Colonic mucosa (tissue), 4 donors: ENCODE measurements around the gene ITGA2B. TPM values are rescaled to one million over a fixed set of nuclear protein-coding genes. Genes with fewer than 3 reads are reported as not detected.

Experiments
- DNase-seq: peaks from one replicate; pipeline ENCODE4 v3.0.0-alpha.2; 2020
- H3K27ac ChIP-seq: fragments of 200-600 bp; one replicate; pipeline ENCODE4 v1.8.0; 2021
- H3K27me3 ChIP-seq: fragments of 200-600 bp; one replicate; pipeline ENCODE4 v1.8.0; 2021
- H3K36me3 ChIP-seq: fragments of 200-600 bp; one replicate; pipeline ENCODE4 v1.8.0; 2021
- H3K4me1 ChIP-seq: fragments of 200-600 bp; one replicate; pipeline ENCODE4 v1.8.0; 2021; ENCODE audit warnings: mild to moderate bottlenecking
- H3K4me3 ChIP-seq: fragments of 200-600 bp; one replicate; pipeline ENCODE4 v1.8.0; 2021
- H3K9ac ChIP-seq, 2 donors: one replicate each; pipeline ENCODE4 v1.7.0; 2013; ENCODE audit warnings: control low read depth in 2 of 2, low read depth in 2 of 2, low read length in 2 of 2
- H3K9me3 ChIP-seq: fragments of 200-600 bp; one replicate; pipeline ENCODE4 v1.8.0; 2021
- intact Hi-C: fragments of 100-400 bp; cut with DNase I; formaldehyde crosslinking; loops from one replicate; pipeline ENCODE4 v1.14.1; 2022
- total RNA-seq, 2 donors: library from RNA; stranded (reverse); fragmentation: NEBNext Ultra II Directional in 1 of 2; extraction: Animal tissue kit (Norgen Biotek cat#: 25700) in 1 of 2; gene quantifications; one replicate each; pipeline ENCODE4 v1.2.1, GENCODE V29; 2021
- TF ChIP-seq, protein P1 (sequence below): fragments of 200-600 bp; IDR thresholded peaks from one replicate; pipeline ENCODE4 v1.8.0; 2022; ENCODE audit warnings: antibody characterized with exemption, mild to moderate bottlenecking
- donor health status: healthy.
- donor health status: DM: no; HTN: no; CAD: no.
- donor health status: DM: no; HTN: no; CAD: no.

The ITGA2B gene
- total RNA-seq, 2 donors from 2014 or later: 0.37 to 0.69 TPM

DNA sequence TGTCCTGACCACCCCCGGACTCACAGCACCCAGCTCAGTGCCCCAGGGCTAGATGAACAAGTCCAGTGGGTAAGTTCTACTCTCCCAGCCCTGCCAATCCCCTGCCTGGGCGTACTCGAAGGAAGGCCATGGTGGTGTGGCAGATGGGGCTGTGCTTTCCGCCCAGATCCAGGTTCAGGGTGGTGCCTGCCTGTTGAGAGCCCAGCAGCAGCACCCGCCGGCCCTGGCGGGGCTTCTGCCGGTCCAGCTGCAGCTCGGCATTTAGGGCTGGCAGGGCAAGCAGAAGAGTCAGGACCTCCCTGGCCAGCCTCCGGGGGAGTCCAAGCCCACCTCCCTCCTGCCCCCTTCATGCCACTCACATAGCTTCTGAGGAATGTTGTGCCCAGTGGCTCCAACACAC lies 9.6 kb downstream of the ITGA2B start:
- H3K4me1 ChIP-seq: no peaks in the 10 kb centered on the region
- H3K27ac ChIP-seq: no peak overlapping the region
- H3K4me3 ChIP-seq: no peak overlapping the region
- H3K27me3 ChIP-seq: peaks cover 9% of the 10 kb centered on the region
- TF ChIP-seq, protein P1, sequence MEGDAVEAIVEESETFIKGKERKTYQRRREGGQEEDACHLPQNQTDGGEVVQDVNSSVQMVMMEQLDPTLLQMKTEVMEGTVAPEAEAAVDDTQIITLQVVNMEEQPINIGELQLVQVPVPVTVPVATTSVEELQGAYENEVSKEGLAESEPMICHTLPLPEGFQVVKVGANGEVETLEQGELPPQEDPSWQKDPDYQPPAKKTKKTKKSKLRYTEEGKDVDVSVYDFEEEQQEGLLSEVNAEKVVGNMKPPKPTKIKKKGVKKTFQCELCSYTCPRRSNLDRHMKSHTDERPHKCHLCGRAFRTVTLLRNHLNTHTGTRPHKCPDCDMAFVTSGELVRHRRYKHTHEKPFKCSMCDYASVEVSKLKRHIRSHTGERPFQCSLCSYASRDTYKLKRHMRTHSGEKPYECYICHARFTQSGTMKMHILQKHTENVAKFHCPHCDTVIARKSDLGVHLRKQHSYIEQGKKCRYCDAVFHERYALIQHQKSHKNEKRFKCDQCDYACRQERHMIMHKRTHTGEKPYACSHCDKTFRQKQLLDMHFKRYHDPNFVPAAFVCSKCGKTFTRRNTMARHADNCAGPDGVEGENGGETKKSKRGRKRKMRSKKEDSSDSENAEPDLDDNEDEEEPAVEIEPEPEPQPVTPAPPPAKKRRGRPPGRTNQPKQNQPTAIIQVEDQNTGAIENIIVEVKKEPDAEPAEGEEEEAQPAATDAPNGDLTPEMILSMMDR: no peak
- no peaks in the 10 kb centered on the region for H3K36me3 ChIP-seq
- no peak for DNase-seq
- no peaks in the 10 kb centered on the region for H3K9me3 ChIP-seq
- no peak overlapping the region for H3K9ac ChIP-seq
- intact Hi-C loops: no loop called here

DNA sequence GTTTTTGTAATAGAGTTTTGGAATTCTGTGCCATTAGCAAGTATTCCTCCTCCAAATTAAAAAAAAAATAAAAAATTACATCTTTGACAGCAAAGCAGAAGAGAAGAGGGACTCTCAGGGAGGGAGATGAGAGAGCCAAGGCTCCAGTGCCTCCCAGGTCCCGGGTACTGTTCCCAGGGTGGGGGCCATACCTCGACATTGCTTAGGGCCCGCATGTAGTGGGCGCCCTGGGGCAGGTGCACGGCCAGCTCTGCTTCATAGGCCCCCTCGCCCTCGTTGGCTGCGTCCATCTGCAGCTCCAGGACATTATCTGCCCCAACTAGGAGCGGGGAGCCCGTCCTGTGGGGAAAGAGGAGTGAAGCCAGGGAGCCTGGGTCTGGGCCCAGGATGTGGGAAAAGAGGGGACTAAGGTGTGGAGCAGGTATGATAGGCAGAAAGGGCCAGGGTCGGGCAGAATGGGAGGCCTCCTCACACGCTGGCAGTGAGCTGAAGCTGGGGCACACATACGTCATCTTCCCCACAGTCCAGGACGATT lies 11.2 kb downstream of the ITGA2B start:
- intact Hi-C loops: no loop called here
- no peaks in the 10 kb centered on the region for H3K27me3 ChIP-seq
- H3K36me3 ChIP-seq: no peaks in the 10 kb centered on the region
- TF ChIP-seq, protein P1: no peak
- no peak overlapping the region for H3K9ac ChIP-seq
- no peaks in the 10 kb centered on the region for H3K4me1 ChIP-seq
- no peaks in the 10 kb centered on the region for H3K9me3 ChIP-seq
- H3K4me3 ChIP-seq: no peak overlapping the region
- H3K27ac ChIP-seq: no peak overlapping the region
- no peak for DNase-seq

DNA sequence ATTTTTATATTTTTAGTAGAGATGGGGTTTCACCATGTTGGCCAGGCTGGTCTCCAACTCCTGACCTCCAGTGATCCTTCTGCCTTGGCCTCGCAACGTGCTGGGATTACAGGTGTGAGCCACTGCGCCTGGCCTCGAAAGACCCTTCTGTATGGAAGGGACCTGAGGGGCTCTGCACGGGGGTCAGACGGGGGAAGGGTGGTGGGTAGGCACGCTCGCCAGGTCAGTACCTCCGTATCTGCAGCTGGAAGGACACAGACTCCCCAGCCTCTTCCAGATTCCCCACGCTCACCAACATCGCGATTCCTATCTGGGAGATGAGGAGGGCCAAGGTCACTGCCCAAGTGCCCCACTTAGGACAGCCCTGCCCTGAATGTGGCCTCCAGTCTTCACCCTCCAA lies 12.7 kb downstream of the ITGA2B start:
- no peak for DNase-seq
- TF ChIP-seq, protein P1: no peak
- no peaks in the 10 kb centered on the region for H3K9me3 ChIP-seq
- no peak overlapping the region for H3K4me3 ChIP-seq
- H3K9ac ChIP-seq: no peak overlapping the region
- no peaks in the 10 kb centered on the region for H3K27me3 ChIP-seq
- intact Hi-C loops: no loop called here
- H3K36me3 ChIP-seq: no peaks in the 10 kb centered on the region
- no peak overlapping the region for H3K27ac ChIP-seq
- no peaks in the 10 kb centered on the region for H3K4me1 ChIP-seq

DNA sequence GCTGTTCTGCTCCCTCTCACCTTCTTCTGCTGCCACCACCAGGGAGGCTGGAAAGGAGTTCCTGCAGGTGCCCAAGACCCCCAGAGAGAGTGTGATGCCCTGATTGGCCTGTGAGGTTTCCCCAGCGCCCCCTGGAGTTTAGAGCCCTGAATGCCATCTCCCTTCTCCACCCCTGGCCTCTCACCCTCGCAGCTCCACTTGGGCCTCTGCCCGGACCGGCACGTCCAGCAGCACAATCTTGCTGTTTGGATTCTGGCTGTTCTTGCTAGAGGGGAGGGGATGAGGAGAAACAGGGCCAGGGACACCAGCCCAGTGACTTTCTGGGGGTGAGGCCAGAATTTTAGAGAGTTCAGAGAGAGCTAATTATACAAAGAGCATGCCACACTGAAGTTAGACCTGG lies 13.3 kb downstream of the ITGA2B start:
- H3K36me3 ChIP-seq: no peaks in the 10 kb centered on the region
- no peaks in the 10 kb centered on the region for H3K4me1 ChIP-seq
- no peak overlapping the region for H3K9ac ChIP-seq
- no peak for DNase-seq
- no peak overlapping the region for H3K4me3 ChIP-seq
- H3K27ac ChIP-seq: no peak overlapping the region
- H3K27me3 ChIP-seq: no peaks in the 10 kb centered on the region
- intact Hi-C loops: no loop called here
- H3K9me3 ChIP-seq: no peaks in the 10 kb centered on the region
- TF ChIP-seq, protein P1: no peak

DNA sequence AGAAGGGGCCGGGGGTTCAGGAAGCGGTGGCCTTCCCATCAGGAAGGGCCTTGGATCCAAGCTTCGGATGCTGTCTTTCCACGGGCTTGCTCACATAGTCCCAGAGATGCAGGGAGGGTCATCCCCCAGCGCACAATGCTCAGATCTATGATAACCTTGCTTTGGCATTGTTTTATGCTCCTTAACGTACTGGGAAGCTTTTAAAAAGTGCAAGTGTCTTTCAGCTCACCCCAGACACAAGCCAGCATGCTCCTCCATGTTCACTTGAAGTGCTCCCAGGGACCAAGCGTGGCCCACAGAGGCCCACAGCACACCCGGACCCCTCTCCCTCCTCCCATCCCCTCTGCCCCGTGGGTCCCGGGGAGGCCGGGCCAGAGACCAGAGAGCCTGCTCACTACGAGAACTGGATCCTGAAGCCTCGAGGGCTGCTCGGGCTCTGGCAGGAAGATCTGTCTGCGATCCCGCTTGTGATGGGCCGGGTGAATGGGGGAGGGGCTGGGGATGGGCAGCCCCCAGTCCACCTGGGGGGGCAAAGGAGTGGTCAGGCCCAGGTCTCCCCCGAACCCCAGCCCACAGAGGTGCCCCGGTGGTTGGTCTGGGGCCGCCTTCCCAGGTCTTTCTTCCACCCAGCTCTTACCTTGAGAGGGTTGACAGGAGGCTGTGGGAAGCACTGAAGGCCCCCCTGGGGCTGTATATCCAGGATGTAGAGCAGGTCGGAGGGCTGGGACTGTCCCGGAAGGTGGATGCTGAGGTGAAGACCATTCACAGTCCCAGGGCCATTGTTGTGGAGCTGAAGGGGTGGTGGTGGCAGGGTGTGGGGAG lies 14.0 kb downstream of the ITGA2B start:
- Histone ChIP-seq H3K27ac (no peak overlapping the region), H3K9ac (no peak overlapping the region), H3K27me3 (no peaks in the 10 kb centered on the region), H3K4me3 (no peak overlapping the region), H3K36me3 (no peaks in the 10 kb centered on the region), H3K9me3 (no peaks in the 10 kb centered on the region), H3K4me1 (no peaks in the 10 kb centered on the region)
- no peak for DNase-seq
- intact Hi-C loops: no loop called here
- TF ChIP-seq, protein P1: no peak
